Dendritic cell treated with granulocyte-macrophage colony-stimulating factor and Interleukin-4, amounts not matched to agents 40 ng/mL and 50 ng/mL, for 4 days (primary cell): ENCODE results near the gene LILRA2.
"Not testable (repeated sequence)": the region's sequence is repeated elsewhere in the genome, so short reads cannot be mapped to it uniquely, and the experiment has no call there.

Experiments used
- H3K27ac Mint-ChIP-seq: one replicate; pipeline ENCODE4 v1.8.0; 2022; ENCODE audit warnings: mild to moderate bottlenecking, mixed read lengths
- H3K27me3 Mint-ChIP-seq: one replicate; pipeline ENCODE4 v1.8.0; 2022; ENCODE audit warnings: mild to moderate bottlenecking, mixed read lengths
- H3K36me3 Mint-ChIP-seq: one replicate; pipeline ENCODE4 v1.8.0; 2022; ENCODE audit warnings: low read depth, mixed read lengths
- H3K4me1 Mint-ChIP-seq: one replicate; pipeline ENCODE4 v1.8.0; 2022; ENCODE audit warnings: low read depth, mixed read lengths
- H3K4me3 Mint-ChIP-seq: one replicate; pipeline ENCODE4 v1.8.0; 2022; ENCODE audit warnings: mild to moderate bottlenecking, moderate library complexity, mixed read lengths
- H3K9me3 Mint-ChIP-seq: one replicate; pipeline ENCODE4 v1.8.0; 2022; ENCODE audit warnings: mixed read lengths
- intact Hi-C: fragments of 100-400 bp; cut with micrococcal nuclease; formaldehyde crosslinking; loops from one replicate; pipeline ENCODE4 v1.15.0; 2022

LILRA2 gene

GRCh38 chr19:54630782-54631181, 57.2 kb downstream of the LILRA2 start:
- intact Hi-C loops, result no loop called here
- H3K9me3 Mint-ChIP-seq, result no peaks in the 10 kb centered on the region
- H3K4me3 Mint-ChIP-seq, result peak overlapping the region; percentile 97
- H3K27ac Mint-ChIP-seq, result peak overlapping the region; percentile 91
- peaks cover 2% of the 10 kb centered on the region for H3K27me3 Mint-ChIP-seq
- peaks cover 56% of the 10 kb centered on the region for H3K36me3 Mint-ChIP-seq
- H3K4me1 Mint-ChIP-seq, result peaks cover 87% of the 10 kb centered on the region

GRCh38 chr19:54631489-54632337, 58.1 kb downstream of the LILRA2 start:
- intact Hi-C loops, H3K9me3 Mint-ChIP-seq, H3K27me3 Mint-ChIP-seq: not testable (repeated sequence)
- H3K4me1 Mint-ChIP-seq, result peaks cover 93% of the 10 kb centered on the region
- peaks cover 65% of the 10 kb centered on the region for H3K36me3 Mint-ChIP-seq
- H3K4me3 Mint-ChIP-seq, result peak overlapping the region; percentile 97
- H3K27ac Mint-ChIP-seq, result peak overlapping the region; percentile 91

- Mint-ChIP-seq H3K36me3 (peaks cover 73% of the 10 kb centered on the region), H3K4me1 (peaks cover 90% of the 10 kb centered on the region), H3K4me3 (peak overlapping the region; percentile 97), H3K27ac (peak overlapping the region; percentile 91)
- intact Hi-C loops, H3K9me3 Mint-ChIP-seq, H3K27me3 Mint-ChIP-seq: not testable (repeated sequence)
These were observed 58.9 kb downstream of the LILRA2 start for GRCh38 chr19:54632517-54632916.

GRCh38 chr19:54633401-54633800, 59.8 kb downstream of the LILRA2 start:
- no peaks in the 10 kb centered on the region for H3K9me3 Mint-ChIP-seq
- no peaks in the 10 kb centered on the region for H3K27me3 Mint-ChIP-seq
- peak overlapping the region; percentile 91 for H3K27ac Mint-ChIP-seq
- peaks cover 73% of the 10 kb centered on the region for H3K36me3 Mint-ChIP-seq
- H3K4me1 Mint-ChIP-seq, result peaks cover 82% of the 10 kb centered on the region
- H3K4me3 Mint-ChIP-seq, result peak overlapping the region; percentile 40
- intact Hi-C loops, result no loop called here

GRCh38 chr19:54636081-54636480, 62.5 kb downstream of the LILRA2 start:
- intact Hi-C loops, H3K4me3 Mint-ChIP-seq, H3K9me3 Mint-ChIP-seq, H3K27me3 Mint-ChIP-seq, H3K27ac Mint-ChIP-seq: not testable (repeated sequence)
- peaks cover 65% of the 10 kb centered on the region for H3K36me3 Mint-ChIP-seq
- H3K4me1 Mint-ChIP-seq, result peaks cover 63% of the 10 kb centered on the region

GRCh38 chr19:54638683-54639082, 65.1 kb downstream of the LILRA2 start:
- no peak overlapping the region for H3K4me3 Mint-ChIP-seq
- intact Hi-C loops, result no loop called here
- peaks cover 39% of the 10 kb centered on the region for H3K36me3 Mint-ChIP-seq
- H3K27me3 Mint-ChIP-seq, result no peaks in the 10 kb centered on the region
- peaks cover 57% of the 10 kb centered on the region for H3K4me1 Mint-ChIP-seq
- no peaks in the 10 kb centered on the region for H3K9me3 Mint-ChIP-seq
- no peak overlapping the region for H3K27ac Mint-ChIP-seq
